ENCODE results near the gene PRKCA.

DNA sequence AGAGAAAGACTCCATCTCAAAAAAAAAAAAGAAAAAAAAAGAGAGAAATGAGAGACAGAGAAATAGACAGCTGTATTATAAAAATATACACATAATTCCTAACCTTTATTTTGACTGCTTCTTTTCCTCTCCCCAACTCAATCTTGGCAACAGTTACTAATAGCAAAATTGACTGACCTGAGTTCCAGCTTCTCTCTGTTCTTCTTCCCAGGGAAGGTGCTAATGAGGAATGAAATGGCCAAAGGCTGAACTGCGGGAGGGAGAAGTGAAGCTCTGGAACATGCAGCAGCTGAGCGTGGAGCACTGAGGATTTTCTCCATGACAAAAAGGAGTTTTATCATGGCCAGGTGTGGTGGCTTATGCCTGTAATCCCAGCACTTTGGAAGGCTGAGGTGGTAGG is 25.2 kb upstream of the PRKCA start:
- TF ChIP-seq, protein P1, sequence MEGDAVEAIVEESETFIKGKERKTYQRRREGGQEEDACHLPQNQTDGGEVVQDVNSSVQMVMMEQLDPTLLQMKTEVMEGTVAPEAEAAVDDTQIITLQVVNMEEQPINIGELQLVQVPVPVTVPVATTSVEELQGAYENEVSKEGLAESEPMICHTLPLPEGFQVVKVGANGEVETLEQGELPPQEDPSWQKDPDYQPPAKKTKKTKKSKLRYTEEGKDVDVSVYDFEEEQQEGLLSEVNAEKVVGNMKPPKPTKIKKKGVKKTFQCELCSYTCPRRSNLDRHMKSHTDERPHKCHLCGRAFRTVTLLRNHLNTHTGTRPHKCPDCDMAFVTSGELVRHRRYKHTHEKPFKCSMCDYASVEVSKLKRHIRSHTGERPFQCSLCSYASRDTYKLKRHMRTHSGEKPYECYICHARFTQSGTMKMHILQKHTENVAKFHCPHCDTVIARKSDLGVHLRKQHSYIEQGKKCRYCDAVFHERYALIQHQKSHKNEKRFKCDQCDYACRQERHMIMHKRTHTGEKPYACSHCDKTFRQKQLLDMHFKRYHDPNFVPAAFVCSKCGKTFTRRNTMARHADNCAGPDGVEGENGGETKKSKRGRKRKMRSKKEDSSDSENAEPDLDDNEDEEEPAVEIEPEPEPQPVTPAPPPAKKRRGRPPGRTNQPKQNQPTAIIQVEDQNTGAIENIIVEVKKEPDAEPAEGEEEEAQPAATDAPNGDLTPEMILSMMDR (conservative IDR thresholded peaks at IDR 0.05; ENCODE audit: low read length), result no peak
- no peak for TF ChIP-seq EZH2phosphoT487 (IDR thresholded peaks at IDR 0.05; ENCODE audit: borderline replicate concordance)
